K562 (cell line): Measurements from ENCODE around the gene HES6. TPM values are rescaled to one million over a fixed set of nuclear protein-coding genes. Genes with fewer than 3 reads are reported as not detected.

Experiments
- ATAC-seq: fragments of 200-7000 bp; cut with Tn5 transposase; 3 replicates; pipeline ENCODE4 v1.9.1; 2020; ENCODE audit warnings: moderate library complexity
- BruUV-seq: library from RNA; stranded (reverse); fragments of 400-500 nt; replicated peaks from 2 replicates; lab custom pipeline; 2021; lab: Mats Ljungman, UMichigan
- CTCF ChIA-PET: fragments of 300-600 bp; formaldehyde crosslinking; extraction: SDS; loops from one replicate; lab custom pipeline; 2021; ENCODE audit warnings: low intra/inter-chr PET ratio; lab: Yijun Ruan, JAX
- POLR2A ChIA-PET: fragments of 300-600, 350-650 bp; sonication (Branson Sonifier 250); formaldehyde crosslinking; extraction: SDS; loops from one replicate; lab custom pipeline; 2021; ENCODE audit warnings: antibody characterized with exemption, inconsistent platforms; lab: Yijun Ruan, JAX
- DNase-seq, 4 experiments: peaks; one replicate each; pipeline versions ENCODE4 v3.0.0 to v3.0.0-alpha.2; 2011 to 2018; ENCODE audit warnings: low spot score in 3 of 4, mixed read lengths in 3 of 4; ENCODE audit errors: extremely low read depth in 1 of 4
- FAIRE-seq: peaks from 2 replicates; lab custom pipeline; 2011; peaks lifted over from hg19 to GRCh38; lab: Jason Lieb, UNC
- H2AFZ ChIP-seq: 2 replicates; pipeline ENCODE4 v1.6.0; 2011; ENCODE audit warnings: low read depth, low read length, control low read depth, inconsistent platforms
- H3K27ac ChIP-seq: fragments of 200-600 bp; 3 replicates; pipeline ENCODE4 v1.8.0; 2011; ENCODE audit warnings: low read depth, mild to moderate bottlenecking, control low read depth, inconsistent platforms, low read length, moderate library complexity, mixed read lengths; ENCODE audit errors: extremely low read depth
- H3K27me3 ChIP-seq, 2 experiments: fragments of 300-600 bp in 1 of 2; 2 replicates in 1 of 2; 3 replicates in 1 of 2; pipeline versions ENCODE4 v1.6.0 to v1.8.0; 2011; ENCODE audit warnings: inconsistent platforms in 2 of 2, low read length in 2 of 2, mild to moderate bottlenecking in 1 of 2, mixed read lengths in 1 of 2, moderate library complexity in 1 of 2; ENCODE audit not compliant: control insufficient read depth in 2 of 2, insufficient read depth in 2 of 2
- H3K36me3 ChIP-seq: fragments of 300-600 bp; 3 replicates; pipeline ENCODE4 v1.8.0; 2011; ENCODE audit warnings: mild to moderate bottlenecking, low read length, inconsistent platforms; ENCODE audit not compliant: control insufficient read depth, insufficient read depth
- H3K4me1 ChIP-seq, 2 experiments: fragments of 200-600 bp in 1 of 2; replicated peaks in 1 of 2; 2 replicates in 1 of 2; 3 replicates in 1 of 2; pipeline versions ENCODE4 v1.5.1 to v1.8.0; 2011; ENCODE audit warnings: inconsistent platforms in 2 of 2, low read length in 2 of 2, mild to moderate bottlenecking in 1 of 2, mixed read lengths in 1 of 2, moderate library complexity in 1 of 2; ENCODE audit not compliant: control insufficient read depth in 2 of 2, insufficient read depth in 2 of 2
- H3K4me2 ChIP-seq: 2 replicates; pipeline ENCODE4 v1.6.1; 2011; ENCODE audit warnings: low read length, control low read depth, inconsistent platforms, mixed read lengths; ENCODE audit not compliant: insufficient read depth
- H3K4me3 ChIP-seq: fragments of 200-600 bp; sonication (generic), shearing (Covaris generic); 2 replicates; pipeline ENCODE4 v1.5.1; 2016; ENCODE audit warnings: control low read depth, inconsistent platforms
- H3K79me2 ChIP-seq: fragments of 200-600 bp; 3 replicates; pipeline ENCODE4 v1.8.0; 2011; ENCODE audit warnings: low read length, inconsistent platforms; ENCODE audit not compliant: control insufficient read depth, insufficient read depth
- H3K9ac ChIP-seq, 2 experiments: 2 replicates each; pipeline versions ENCODE4 v1.6.0 to v1.6.1; 2011; ENCODE audit warnings: low read depth in 2 of 2, low read length in 2 of 2, control low read depth in 1 of 2, inconsistent platforms in 1 of 2, mild to moderate bottlenecking in 1 of 2, mixed read lengths in 1 of 2; ENCODE audit not compliant: insufficient read depth in 1 of 2
- H3K9me1 ChIP-seq: one replicate; pipeline ENCODE4 v1.6.0; 2011; ENCODE audit warnings: inconsistent platforms, mild to moderate bottlenecking, low read length, moderate library complexity; ENCODE audit not compliant: control insufficient read depth, insufficient read depth
- H3K9me3 ChIP-seq: replicated peaks from 2 replicates; pipeline ENCODE4 v1.5.1; 2011; ENCODE audit warnings: low read depth, low read length, inconsistent platforms; ENCODE audit not compliant: control insufficient read depth, insufficient read depth
- H4K20me1 ChIP-seq: replicated peaks from 2 replicates; pipeline ENCODE4 v1.6.1; 2011; ENCODE audit warnings: low read length, inconsistent platforms, mixed read lengths; ENCODE audit not compliant: control insufficient read depth, insufficient read depth
- CHCHD3 ChIP-seq: fragments of 250-450 bp; sonication (Bioruptor Pico); IDR thresholded peaks from 2 replicates; pipeline ENCODE4 v2.1.2; 2022; ENCODE audit warnings: mild to moderate bottlenecking
- E2F4 ChIP-seq: sonication (generic); formaldehyde crosslinking; IDR thresholded peaks from 2 replicates; pipeline ENCODE4 v1.8.0; 2022; ENCODE audit warnings: mild to moderate bottlenecking, low read depth, missing genetic modification reagents
- ZNF280B ChIP-seq: fragments of 250-450 bp; sonication (Bioruptor Pico); IDR thresholded peaks from 2 replicates; pipeline ENCODE4 v1.5.1; 2021; ENCODE audit warnings: mild to moderate bottlenecking
- ZNF395 ChIP-seq: fragments of 200-800 bp; sonication (Bioruptor generic); IDR thresholded peaks from 2 replicates; pipeline ENCODE4 v1.6.1; 2017; ENCODE audit warnings: missing genetic modification characterization, missing compliant biosample characterization
- ZNF695 ChIP-seq: fragments of 450-650 bp; formaldehyde crosslinking; IDR thresholded peaks from 2 replicates; pipeline ENCODE4 v1.4.0; 2020; ENCODE audit warnings: mild to moderate bottlenecking, moderate library complexity
- WGBS: fragments of 100-300 bp; shearing (Covaris generic); methylation state at CpG from one replicate; pipeline ENCODE4 v1.1.6; 2016; ENCODE audit warnings: low coverage, mixed read lengths; ENCODE audit not compliant: insufficient coverage; ENCODE audit errors: missing lambda C conversion rate; 5-methylcytosine and 5-hydroxymethylcytosine counted together
- in situ Hi-C: fragments of 300-500 bp; cut with MboI; formaldehyde crosslinking; loops from 4 replicates; pipeline ENCODE4 v1.15.0; 2018; ENCODE audit warnings: inconsistent platforms, mixed read lengths
- intact Hi-C: fragments of 100-400 bp; cut with micrococcal nuclease; formaldehyde crosslinking; loops from 2 replicates; pipeline ENCODE4 v1.14.2; 2022
- polyA plus RNA-seq, 8 experiments: library from polyadenylated mRNA; depleted of rRNA in 4 of 8; stranded (reverse) in 5 of 8; unstranded in 3 of 8; fragments of >200 nt; fragmentation: Nextera tagmentation in 2 of 8; fragmentation: Illumina TruSeq in 1 of 8; extraction: Ambion mirVana in 2 of 8; extraction: Trizol in 1 of 8; gene quantifications; 2 replicates each; pipeline versions ENCODE4 v1.2.1 to v1.2.3, GENCODE V29; 2011 to 2014; ENCODE audit warnings: inconsistent platforms in 1 of 8, missing spikeins in 1 of 8
- total RNA-seq, 7 experiments: library from RNA; depleted of rRNA in 6 of 7; stranded (reverse); fragments of >200 nt in 6 of 7; fragmentation: Illumina TruSeq in 2 of 7; extraction: Trizol in 2 of 7; gene quantifications; 2 replicates each; pipeline versions ENCODE4 v1.2.1 to v1.2.3, GENCODE V29; 2011 to 2021; ENCODE audit warnings: low replicate concordance in 1 of 7

Gene HES6
- total and polyA plus RNA-seq, 9 of the 15 experiments (the other 6 are each of a cell fraction or from before 2014, with no cell fraction given) = 6.2 to 133 (median 29.2) TPM

- Histone ChIP-seq H3K9ac (no peak overlapping the region), H3K79me2 (no peaks in the 10 kb centered on the region), H4K20me1 (no peaks in the 10 kb centered on the region), H3K4me3 (no peak overlapping the region), H3K27me3 (no peaks in the 10 kb centered on the region), H3K4me1 (no peaks in the 10 kb centered on the region; a peak in 1 of 5 replicates), H3K4me2 (no peak overlapping the region), H3K9me1 (no peaks in the 10 kb centered on the region), H3K27ac (no peak overlapping the region), H3K9me3 (no peaks in the 10 kb centered on the region), H3K36me3 (peaks cover 36% of the 10 kb centered on the region; the same call in 1 of the 3 replicates), H2AFZ (no peak overlapping the region)
- no TSS peak for BruUV-seq
- in situ Hi-C loops = loop anchor here (25.0 kb wide), 1 partner anchor 407 kb away; the partner anchor contains the start of gene RAMP1
- TF ChIP-seq ZNF695 (CRISPR knock-in tag) = no peak
- ChIA-PET POLR2A (no interaction called here), CTCF (no interaction called here)
- intact Hi-C loops = no loop called here
- FAIRE-seq = no peak
- no peak for DNase-seq
- ATAC-seq = no peak
- 79% methylated on average over 6 of the region's 6 CpGs for WGBS
These were observed 29.9 kb upstream of the HES6 start for GRCh38 chr2:238269741-238270140.

GRCh38 chr2:238267884-238268680, 28.2 kb upstream of the HES6 start:
- ATAC-seq = no peak
- no peak overlapping the region for H3K4me2 ChIP-seq
- ChIA-PET POLR2A (no interaction called here), CTCF (no interaction called here)
- H2AFZ ChIP-seq = no peak overlapping the region
- H3K36me3 ChIP-seq = peaks cover 32% of the 10 kb centered on the region; the same call in 1 of the 3 replicates
- no peak for TF ChIP-seq ZNF395
- TF ChIP-seq E2F4 (CRISPR knock-in tag) = no peak
- no peak for TF ChIP-seq ZNF280B
- TF ChIP-seq CHCHD3 (CRISPR knock-in tag) = no peak
- H3K27ac ChIP-seq = no peak overlapping the region
- BruUV-seq = no TSS peak
- H3K9ac ChIP-seq = no peak overlapping the region
- no peaks in the 10 kb centered on the region for H3K9me3 ChIP-seq
- FAIRE-seq = no peak
- no peak overlapping the region for H3K4me3 ChIP-seq
- in situ Hi-C loops = loop anchor here (25.0 kb wide), 1 partner anchor 406 kb away; the partner anchor contains the start of gene RAMP1
- DNase-seq = no peak
- no peaks in the 10 kb centered on the region for H3K27me3 ChIP-seq
- 89% methylated on average over 17 of the region's 20 CpGs for WGBS
- no peaks in the 10 kb centered on the region for H3K79me2 ChIP-seq
- intact Hi-C loops = no loop called here
- no peaks in the 10 kb centered on the region; the same call in 1 of the 2 replicates for H4K20me1 ChIP-seq
- H3K4me1 ChIP-seq = no peaks in the 10 kb centered on the region; a peak in 2 of 5 replicates
- no peaks in the 10 kb centered on the region for H3K9me1 ChIP-seq
